GM12891 (cell line): Measurements from ENCODE around the gene PCBP4.
A peak's percentile ranks its signal among the peaks of the same experiment; 100 is the strongest.

Experiments used
- DNase-seq: peaks from one replicate; pipeline ENCODE4 v3.0.0; 2011; ENCODE audit warnings: low spot score; ENCODE audit not compliant: insufficient read length
- FAIRE-seq: peaks from 2 replicates; lab custom pipeline; 2011; peaks lifted over from hg19 to GRCh38; lab: Jason Lieb, UNC
- PAX5 ChIP-seq: IDR thresholded peaks from 2 replicates; pipeline ENCODE4 v1.6.1; 2011; ENCODE audit warnings: low read length, moderate library complexity, mild to moderate bottlenecking; ENCODE audit not compliant: insufficient read depth, severe bottlenecking
- POLR2A ChIP-seq: IDR thresholded peaks from 2 replicates; pipeline ENCODE4 v1.6.1; 2011; ENCODE audit warnings: low read depth, low read length, control low read depth
- POLR2AphosphoS5 ChIP-seq: IDR thresholded peaks from 2 replicates; pipeline ENCODE4 v1.6.1; 2011; ENCODE audit warnings: low read depth, low read length, control low read depth
- POU2F2 ChIP-seq: IDR thresholded peaks from 2 replicates; pipeline ENCODE4 v1.6.1; 2011; ENCODE audit warnings: low read depth, mild to moderate bottlenecking, control low read depth, low read length, moderate library complexity
- SPI1 ChIP-seq: IDR thresholded peaks from 2 replicates; pipeline ENCODE4 v1.6.1; 2011; ENCODE audit warnings: low read depth, low read length, control low read depth
- TAF1 ChIP-seq: IDR thresholded peaks from 2 replicates; pipeline ENCODE4 v1.6.1; 2011; ENCODE audit warnings: low read depth, low read length, control low read depth

The PCBP4 gene

DNA sequence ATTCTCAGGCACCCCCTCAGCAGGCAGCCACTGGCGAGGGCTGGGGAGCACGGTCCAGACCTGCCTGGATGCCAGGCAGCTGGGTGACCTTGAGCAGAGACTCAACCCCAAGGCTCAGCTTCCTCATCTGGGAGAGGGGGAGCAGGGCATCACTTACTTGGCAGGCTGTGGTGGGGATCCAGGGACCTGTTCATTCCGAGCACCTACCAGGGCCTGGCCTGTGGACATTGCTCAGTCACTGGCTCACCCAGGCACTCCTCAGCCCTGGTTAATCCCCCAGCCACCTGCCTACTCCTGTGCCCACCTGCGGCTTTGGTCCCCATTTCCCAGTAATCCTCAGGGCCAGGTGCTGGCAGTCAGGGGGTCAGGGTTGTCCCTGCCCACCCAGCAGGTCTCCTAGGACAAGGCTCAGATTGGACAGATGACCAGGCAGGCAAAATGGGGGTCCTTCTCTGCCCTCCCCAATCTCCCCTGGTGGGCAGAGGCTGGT is 37.7 kb upstream of the PCBP4 start:
- no peak for FAIRE-seq
- DNase-seq, result no peak
- no peak for TF ChIP-seq TAF1

GRCh38 chr3:52004163-52004787 is 37.0 kb upstream of the PCBP4 start:
- DNase-seq (no peak), FAIRE-seq (no peak)
- TF ChIP-seq TAF1 (no peak), PAX5 (no peak), POLR2AphosphoS5 (no peak), POU2F2 (no peak), POLR2A (no peak), SPI1 (no peak)

GRCh38 chr3:52002748-52003147 is 35.5 kb upstream of the PCBP4 start:
- DNase-seq (no peak), FAIRE-seq (no peak)
- TF ChIP-seq POLR2A, result no peak
- no peak for TF ChIP-seq TAF1
- no peak for TF ChIP-seq PAX5
- no peak for TF ChIP-seq SPI1
- TF ChIP-seq POU2F2, result no peak
- TF ChIP-seq POLR2AphosphoS5, result no peak

DNA sequence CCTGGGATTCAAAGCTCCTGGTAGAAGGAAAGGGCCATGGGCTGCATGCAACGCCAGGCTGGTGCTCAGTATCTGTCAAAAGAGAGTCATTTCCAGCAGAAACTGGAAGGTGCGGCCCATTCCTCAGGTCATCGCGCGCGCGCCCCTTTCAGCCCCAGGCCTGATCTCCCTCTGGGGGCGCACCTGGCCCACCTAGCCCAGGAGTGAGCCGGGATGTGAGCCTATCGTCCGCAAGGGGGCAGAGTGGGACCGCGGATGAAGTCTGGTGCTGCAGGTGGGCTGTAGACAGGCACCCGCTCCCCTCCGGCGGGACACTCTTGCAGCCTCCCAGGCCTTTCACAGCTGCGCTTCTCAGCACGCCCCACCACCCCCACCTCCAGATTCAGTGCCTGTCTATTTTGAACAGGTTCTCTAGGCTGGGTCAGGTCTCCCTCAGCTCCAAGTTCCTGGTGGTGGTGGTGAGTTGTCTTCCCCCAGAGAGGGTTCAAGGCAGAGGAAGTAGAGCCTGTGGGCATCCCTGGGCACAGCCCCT is 34.3 kb upstream of the PCBP4 start:
- DNase-seq (peak; percentile 93), FAIRE-seq (peak; percentile 97)
- TF ChIP-seq POLR2A (no peak), POU2F2 (no peak), POLR2AphosphoS5 (no peak), TAF1 (no peak), PAX5 (no peak), SPI1 (no peak)

DNA sequence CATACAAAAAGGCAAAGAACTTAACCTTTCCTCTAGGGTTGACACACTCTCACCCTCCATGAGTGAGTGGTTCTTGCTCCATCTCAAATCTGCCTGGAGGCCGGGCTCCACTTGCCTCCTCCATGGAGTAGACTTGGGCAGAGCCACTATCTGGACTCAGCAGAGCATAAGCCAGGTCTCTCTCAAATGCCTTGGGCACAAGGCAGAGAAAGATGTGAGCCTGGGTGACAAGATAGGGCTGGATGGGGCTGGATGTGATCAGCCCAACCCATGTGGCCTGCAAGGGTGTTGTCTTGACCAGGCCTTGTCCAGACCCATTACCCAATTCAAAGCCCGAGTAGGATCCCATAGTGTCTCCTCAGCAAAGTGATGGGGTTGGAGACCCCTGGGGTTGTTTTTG is 32.6 kb upstream of the PCBP4 start:
- FAIRE-seq (no peak), DNase-seq (no peak)
- TF ChIP-seq POLR2AphosphoS5, result no peak
- TF ChIP-seq TAF1, result no peak
- no peak for TF ChIP-seq PAX5
- TF ChIP-seq POU2F2, result no peak
- no peak for TF ChIP-seq POLR2A
- no peak for TF ChIP-seq SPI1

- FAIRE-seq (no peak), DNase-seq (no peak)
- TF ChIP-seq TAF1 (no peak), POLR2AphosphoS5 (no peak), PAX5 (no peak), SPI1 (no peak), POU2F2 (no peak), POLR2A (no peak)
Measured at GRCh38 chr3:51998774-51999173, 31.5 kb upstream of the PCBP4 start.

DNA sequence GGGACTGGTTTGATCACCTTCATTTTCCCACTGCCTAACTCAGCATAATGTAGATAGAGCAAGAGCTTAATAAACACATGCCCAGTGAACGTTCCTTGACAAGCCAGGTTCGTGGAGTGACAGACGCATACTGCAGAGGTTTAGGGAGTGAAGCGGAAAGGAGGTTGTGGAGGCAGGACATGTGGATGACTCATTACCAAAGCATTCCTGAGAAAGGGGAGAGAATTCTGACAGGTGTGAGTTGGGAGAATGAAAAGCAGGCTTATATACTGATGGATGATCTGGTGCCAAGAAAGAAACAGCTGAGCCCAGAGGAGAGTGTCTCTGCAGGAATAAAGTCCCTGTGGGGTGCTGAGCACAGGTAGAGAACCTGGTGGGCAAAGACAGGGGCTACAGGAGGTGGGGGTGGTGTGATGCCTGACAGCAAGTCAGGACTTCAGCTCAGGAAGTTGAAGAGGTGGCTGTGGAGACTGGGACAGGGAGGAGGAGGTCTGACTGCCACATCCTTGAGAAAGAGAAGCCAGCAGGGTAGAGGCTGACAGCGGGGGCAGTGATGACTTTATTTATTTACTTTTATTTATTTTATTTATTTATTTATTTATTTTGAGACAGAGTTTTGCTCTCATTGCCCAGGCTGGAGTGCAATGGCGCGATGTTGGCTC is 30.8 kb upstream of the PCBP4 start:
- DNase-seq (no peak), FAIRE-seq (no peak)

GRCh38 chr3:51997172-51997571 is 29.9 kb upstream of the PCBP4 start:
- no peak for FAIRE-seq
- no peak for DNase-seq
- TF ChIP-seq POU2F2, result no peak
- no peak for TF ChIP-seq PAX5
- TF ChIP-seq TAF1, result no peak
- TF ChIP-seq POLR2AphosphoS5, result no peak
- TF ChIP-seq SPI1, result no peak
- no peak for TF ChIP-seq POLR2A

More for the DNA sequence above, 30.8 kb upstream of the PCBP4 start:
- no peak for TF ChIP-seq POLR2A
- no peak for TF ChIP-seq PAX5
- no peak for TF ChIP-seq POU2F2
- TF ChIP-seq TAF1, result no peak
- TF ChIP-seq POLR2AphosphoS5, result no peak
- TF ChIP-seq SPI1, result no peak

DNA sequence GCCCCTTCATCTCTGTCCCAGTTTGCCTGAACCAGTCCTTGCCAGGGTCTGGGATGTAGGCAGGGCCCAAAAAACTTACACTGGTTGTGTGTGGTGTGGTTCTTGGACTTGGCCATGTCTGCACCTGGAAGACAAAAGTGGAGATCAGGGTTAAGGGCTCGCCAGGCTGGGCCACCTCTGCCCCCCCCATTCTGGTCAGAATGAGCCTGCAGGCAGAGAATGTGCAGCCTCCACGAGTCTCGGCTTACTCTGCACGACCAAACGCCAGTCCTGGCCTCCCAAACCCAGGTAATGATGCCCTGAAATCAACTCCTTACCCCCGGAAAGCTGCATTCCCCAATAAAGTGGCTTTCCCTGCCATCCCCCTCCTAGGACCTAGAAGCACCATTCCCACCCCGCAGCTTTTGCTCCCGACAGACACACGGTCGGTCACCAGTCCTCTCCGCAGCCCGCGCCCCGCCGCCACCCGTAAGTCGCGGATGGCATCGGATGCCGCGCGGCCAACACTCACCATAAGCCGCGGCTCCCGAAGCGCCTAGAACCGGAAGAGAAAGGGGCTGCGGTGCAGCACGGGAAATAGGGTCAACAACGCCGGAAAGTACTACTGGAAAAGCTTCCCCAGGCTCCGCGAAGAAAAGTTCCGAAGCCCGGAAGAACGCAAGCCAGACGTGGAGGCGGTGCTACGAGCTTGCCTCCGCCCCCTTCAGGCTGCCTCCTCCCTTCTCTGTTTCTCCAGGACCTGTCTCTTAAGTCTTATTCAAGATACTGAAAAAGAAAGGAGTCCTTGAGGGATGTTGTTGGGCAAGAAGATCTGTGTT is 28.3 kb upstream of the PCBP4 start, which contains the start of gene RPL29:
TSS of gene RPL29 (minus strand) at position 550 of the 818 bp plus-strand sequence. CDS start at position 116, 434 bp downstream.
- FAIRE-seq (peak; percentile 90), DNase-seq (peak; percentile 94)
- TF ChIP-seq POLR2AphosphoS5, result peak; percentile 98
- peak; percentile 97 for TF ChIP-seq POLR2A
- peak; percentile 26 for TF ChIP-seq PAX5
- TF ChIP-seq TAF1, result peak; percentile 100
- TF ChIP-seq POU2F2, result peak; percentile 90
- peak; percentile 20; the same call in 1 of the 2 replicates for TF ChIP-seq SPI1
